Breast epithelium (tissue), 4 donors: ENCODE results near the gene RHBDF1. TPM values are rescaled to one million over a fixed set of nuclear protein-coding genes. Genes with fewer than 3 reads are reported as not detected.
"Not testable (repeated sequence)": the region's sequence is repeated elsewhere in the genome, so short reads cannot be mapped to it uniquely, and the experiment has no call there.

Experiments
- DNase-seq, 2 donors: peaks; one replicate each; pipeline ENCODE4 v3.0.0-alpha.2; 2019; ENCODE audit warnings: low spot score in 2 of 2
- H3K27ac ChIP-seq, 2 donors: fragments of 200-600 bp; sonication (generic) in 1 of 2; one replicate each; pipeline ENCODE4 v1.5.1; 2016 to 2019; ENCODE audit warnings: mild to moderate bottlenecking in 1 of 2
- H3K27me3 ChIP-seq, 2 donors: fragments of 200-600 bp; sonication (generic) in 1 of 2; one replicate each; pipeline versions ENCODE4 v1.5.1 to v1.6.0; 2017 to 2019; ENCODE audit warnings: control low read depth in 1 of 2, mild to moderate bottlenecking in 1 of 2
- H3K36me3 ChIP-seq: fragments of 200-600 bp; one replicate; pipeline ENCODE4 v1.5.1; 2019
- H3K4me1 ChIP-seq, 2 donors: fragments of 200-600 bp; sonication (generic); one replicate each; pipeline ENCODE4 v1.5.1; 2016 to 2019; ENCODE audit warnings: control low read depth in 1 of 2
- H3K4me3 ChIP-seq, 3 donors: fragments of 200-600 bp; sonication (generic); 1 replicate in 2 of 3; 2 replicates in 1 of 3; pipeline ENCODE4 v1.5.1; 2016 to 2019; ENCODE audit warnings: mild to moderate bottlenecking in 3 of 3, moderate library complexity in 2 of 3
- H3K9me3 ChIP-seq, 2 donors: fragments of 200-600 bp; sonication (generic) in 1 of 2; one replicate each; pipeline ENCODE4 v1.5.1; 2016 to 2019; ENCODE audit warnings: control low read depth in 1 of 2
- CTCF ChIP-seq, 3 donors: fragments of 450-650 bp; IDR thresholded peaks; one replicate each; pipeline ENCODE4 v1.5.1; 2016 to 2017; ENCODE audit warnings: antibody characterized with exemption in 3 of 3, mild to moderate bottlenecking in 3 of 3, moderate library complexity in 3 of 3
- POLR2A ChIP-seq: fragments of 450-650 bp; IDR thresholded peaks from one replicate; pipeline ENCODE4 v1.6.1; 2016; ENCODE audit warnings: antibody characterized with exemption, mild to moderate bottlenecking, moderate library complexity
- POLR2AphosphoS5 ChIP-seq, 3 donors: sonication (generic); formaldehyde crosslinking; IDR thresholded peaks; one replicate each; pipeline ENCODE4 v1.6.1; 2017; ENCODE audit warnings: antibody characterized with exemption in 3 of 3
- intact Hi-C: fragments of 100-400 bp; cut with DNase I; formaldehyde crosslinking; loops from one replicate; pipeline ENCODE4 v1.15.1; 2023; ENCODE audit warnings: low total_unique reads
- total RNA-seq, 3 donors: library from RNA; depleted of rRNA; stranded (reverse); fragments of >200 nt; gene quantifications; one replicate each; pipeline ENCODE4 v1.1.0, GENCODE V29; 2016

Gene RHBDF1
- total RNA-seq, 3 donors from 2014 or later: 29.0 to 43.3 (median 42.6) TPM

GRCh38 chr16:38941-39892, 33.2 kb downstream of the RHBDF1 start:
- Histone ChIP-seq H3K27ac (peak overlapping the region; percentile 69 to 87), H3K27me3 (no peaks in the 10 kb centered on the region)

GRCh38 chr16:38206-38605, 34.2 kb downstream of the RHBDF1 start:
- DNase-seq: peak in 1 of 2 donors; percentile 40
- H3K4me3 ChIP-seq: not testable (repeated sequence)

More at GRCh38 chr16:38941-39892, 33.2 kb downstream of the RHBDF1 start:
- intact Hi-C loops: no loop called here
- Histone ChIP-seq H3K4me1 (peaks cover 0 to 3% of the 10 kb centered on the region in 2 donors), H3K4me3 (no peak overlapping the region), H3K9me3 (no peaks in the 10 kb centered on the region), H3K36me3 (no peaks in the 10 kb centered on the region)
- TF ChIP-seq POLR2A (no peak), POLR2AphosphoS5 (IDR thresholded peaks at IDR 0.05) (no peak)
- peak; percentile 59 to 61 for DNase-seq

GRCh38 chr16:37511-37910, 34.9 kb downstream of the RHBDF1 start:
- Histone ChIP-seq H3K4me1 (peaks cover 0 to 3% of the 10 kb centered on the region in 2 donors), H3K27ac (no peak overlapping the region), H3K27me3 (no peaks in the 10 kb centered on the region), H3K36me3 (no peaks in the 10 kb centered on the region), H3K9me3 (no peaks in the 10 kb centered on the region), H3K4me3 (no peak overlapping the region)
- intact Hi-C loops: no loop called here
- no peak for TF ChIP-seq POLR2A
- TF ChIP-seq POLR2AphosphoS5 (IDR thresholded peaks at IDR 0.05): no peak
- no peak for TF ChIP-seq CTCF (IDR thresholded peaks at IDR 0.05)
- no peak for DNase-seq

More at GRCh38 chr16:38206-38605, 34.2 kb downstream of the RHBDF1 start:
- intact Hi-C loops, H3K4me1 ChIP-seq, H3K27ac ChIP-seq, H3K9me3 ChIP-seq, H3K36me3 ChIP-seq, H3K27me3 ChIP-seq: not testable (repeated sequence)

- Histone ChIP-seq H3K27me3 (no peaks in the 10 kb centered on the region), H3K4me3 (no peak overlapping the region), H3K36me3 (no peaks in the 10 kb centered on the region), H3K4me1 (peaks cover 0 to 3% of the 10 kb centered on the region in 2 donors), H3K27ac (no peak overlapping the region), H3K9me3 (no peaks in the 10 kb centered on the region)
- intact Hi-C loops: no loop called here
- TF ChIP-seq CTCF (IDR thresholded peaks at IDR 0.05): no peak
- no peak for DNase-seq
Measured at GRCh38 chr16:36336-36984, 36.0 kb downstream of the RHBDF1 start.

- TF ChIP-seq POLR2AphosphoS5 (IDR thresholded peaks at IDR 0.05) (no peak), POLR2A (no peak), CTCF (IDR thresholded peaks at IDR 0.05) (no peak)
- H3K9me3 ChIP-seq: no peaks in the 10 kb centered on the region
- no peaks in the 10 kb centered on the region for H3K27me3 ChIP-seq
- H3K4me1 ChIP-seq: peaks cover 0 to 3% of the 10 kb centered on the region in 2 donors
- intact Hi-C loops: no loop called here
- no peak for DNase-seq
- H3K4me3 ChIP-seq: no peak overlapping the region
- H3K36me3 ChIP-seq: no peaks in the 10 kb centered on the region
- peak overlapping the region in 1 of 2 donors; percentile 55 for H3K27ac ChIP-seq
Measured at GRCh38 chr16:35678-36305, 36.6 kb downstream of the RHBDF1 start.
